A673 (cell line): Measurements from ENCODE around the gene MYOZ3. TPM values are rescaled to one million over a fixed set of nuclear protein-coding genes. Genes with fewer than 3 reads are reported as not detected.

Experiments used
- BruUV-seq: library from RNA; stranded (reverse); fragments of 400-500 nt; replicated peaks from 2 replicates; lab custom pipeline; 2021; lab: Mats Ljungman, UMichigan
- CTCF ChIA-PET: fragments of 300-600 bp; sonication (Branson Sonifier 250); formaldehyde crosslinking; loops from one replicate; lab custom pipeline; 2022; ENCODE audit warnings: antibody characterized with exemption; lab: Charles Lee
- POLR2A ChIA-PET: fragments of 300-600 bp; sonication (Branson Sonifier 250); formaldehyde crosslinking; loops from one replicate; lab custom pipeline; 2022; ENCODE audit warnings: antibody characterized with exemption; ENCODE audit not compliant: low non-redundant PET; lab: Charles Lee
- DNase-seq: peaks from one replicate; pipeline ENCODE4 v3.0.0-alpha.2; 2015; ENCODE audit warnings: low spot score
- H3K27ac ChIP-seq: fragments of 200-600 bp; sonication (generic); 2 replicates; pipeline ENCODE4 v1.5.1; 2016; ENCODE audit warnings: mixed run types, low read depth, mild to moderate bottlenecking, mixed read lengths, antibody characterized with exemption, low read length; ENCODE audit not compliant: poor library complexity, severe bottlenecking
- H3K27me3 ChIP-seq: fragments of 200-600 bp; sonication (generic); replicated peaks from 2 replicates; pipeline ENCODE4 v1.6.1; 2017; ENCODE audit warnings: mixed run types, low read depth, mild to moderate bottlenecking, mixed read lengths, antibody characterized with exemption, low read length; ENCODE audit not compliant: insufficient read depth, poor library complexity
- H3K36me3 ChIP-seq: fragments of 200-600 bp; sonication (generic); 2 replicates; pipeline ENCODE4 v1.6.1; 2016; ENCODE audit warnings: mixed run types, mild to moderate bottlenecking, mixed read lengths, antibody characterized with exemption, low read length; ENCODE audit not compliant: insufficient read depth, poor library complexity, severe bottlenecking
- H3K4me1 ChIP-seq: fragments of 200-600 bp; sonication (generic); 2 replicates; pipeline ENCODE4 v1.6.1; 2017; ENCODE audit warnings: mixed run types, mild to moderate bottlenecking, mixed read lengths, antibody characterized with exemption, low read length; ENCODE audit not compliant: insufficient read depth, poor library complexity, severe bottlenecking
- H3K4me3 ChIP-seq: fragments of 200-600 bp; sonication (generic); 2 replicates; pipeline ENCODE4 v1.5.1; 2016; ENCODE audit warnings: low read depth, mixed run types, mild to moderate bottlenecking, mixed read lengths, low read length; ENCODE audit not compliant: poor library complexity, severe bottlenecking
- H3K9me3 ChIP-seq: fragments of 200-600 bp; sonication (generic); 2 replicates; pipeline ENCODE4 v1.6.1; 2016; ENCODE audit warnings: mixed run types, low read depth, mild to moderate bottlenecking, mixed read lengths, antibody characterized with exemption, low read length; ENCODE audit not compliant: poor library complexity, severe bottlenecking
- CTCF ChIP-seq: fragments of 300-800, 200-600 bp; sonication (generic); conservative IDR thresholded peaks from 2 replicates; pipeline ENCODE4 v1.5.1; 2017; ENCODE audit warnings: low read depth, mild to moderate bottlenecking, antibody characterized with exemption, low read length, moderate library complexity, mixed read lengths
- EZH2 ChIP-seq: fragments of 200-600 bp; sonication (generic); IDR thresholded peaks from 2 replicates; pipeline ENCODE4 v1.6.1; 2017; ENCODE audit warnings: borderline replicate concordance, low read depth, mild to moderate bottlenecking, mixed read lengths, antibody characterized with exemption, low read length; ENCODE audit not compliant: poor library complexity, severe bottlenecking
- intact Hi-C: fragments of 100-400 bp; cut with micrococcal nuclease; formaldehyde crosslinking; loops from one replicate; pipeline ENCODE4 v1.10.0; 2022; ENCODE audit not compliant: unreplicated experiment
- total RNA-seq: library from RNA; stranded (reverse); gene quantifications from 2 replicates; pipeline ENCODE4 v1.2.3, GENCODE V29; 2021

The MYOZ3 gene
- total RNA-seq, 1 experiment from 2014 or later: 2.4 TPM

GRCh38 chr5:150642991-150643710 is 17.9 kb upstream of the MYOZ3 start:
- CTCF ChIA-PET: no interaction called here
- Histone ChIP-seq H3K4me3 (no peak overlapping the region), H3K27me3 (no peaks in the 10 kb centered on the region), H3K9me3 (no peaks in the 10 kb centered on the region), H3K36me3 (no peaks in the 10 kb centered on the region), H3K4me1 (peaks cover 46% of the 10 kb centered on the region), H3K27ac (no peak overlapping the region)
- no peak for TF ChIP-seq CTCF
- no peak for TF ChIP-seq EZH2
- intact Hi-C loops: no loop called here
- DNase-seq: no peak
- BruUV-seq: no TSS peak
- POLR2A ChIA-PET: no interaction called here

GRCh38 chr5:150644058-150644457 is 17.0 kb upstream of the MYOZ3 start:
- POLR2A ChIA-PET: no interaction called here
- CTCF ChIA-PET: no interaction called here
- TF ChIP-seq CTCF (no peak), EZH2 (no peak)
- BruUV-seq: no TSS peak
- Histone ChIP-seq H3K36me3 (no peaks in the 10 kb centered on the region), H3K4me1 (peaks cover 46% of the 10 kb centered on the region), H3K4me3 (no peak overlapping the region), H3K27ac (no peak overlapping the region), H3K9me3 (no peaks in the 10 kb centered on the region), H3K27me3 (no peaks in the 10 kb centered on the region)
- no peak for DNase-seq
- intact Hi-C loops: no loop called here

GRCh38 chr5:150644514-150644913 is 16.5 kb upstream of the MYOZ3 start:
- CTCF ChIA-PET: no interaction called here
- POLR2A ChIA-PET: no interaction called here
- TF ChIP-seq CTCF (no peak), EZH2 (no peak)
- H3K4me1 ChIP-seq: peaks cover 46% of the 10 kb centered on the region
- no peaks in the 10 kb centered on the region for H3K9me3 ChIP-seq
- H3K36me3 ChIP-seq: no peaks in the 10 kb centered on the region
- no peak overlapping the region for H3K27ac ChIP-seq
- no peak overlapping the region for H3K4me3 ChIP-seq
- no peak for DNase-seq
- BruUV-seq: no TSS peak
- no peaks in the 10 kb centered on the region for H3K27me3 ChIP-seq
- intact Hi-C loops: no loop called here
